ENCODE measurements around the gene CLSTN2. TPM values are rescaled to one million over a fixed set of nuclear protein-coding genes. Genes with fewer than 3 reads are reported as not detected.

Gene CLSTN2
- total and polyA plus RNA-seq, 4 donors: 0.09 to 2.2 (median 0.55) TPM

GRCh38 chr3:140459462-140459861 is 524.5 kb downstream of the CLSTN2 start:
- 82% methylated on average over 8 of the region's 8 CpGs for WGBS
- Histone ChIP-seq H3K9me3 (ENCODE audit: control insufficient read depth in 4 of 4, low read length in 3 of 4) (no peaks in the 10 kb centered on the region), H3K4me3 (ENCODE audit: low read depth in 1 of 3, low read length in 3 of 3) (no peak overlapping the region), H3K27me3 (ENCODE audit: control insufficient read depth in 4 of 4, insufficient read depth in 4 of 4, low read length in 3 of 4) (peaks cover 0 to 2% (median 0%) of the 10 kb centered on the region in 4 donors), H3K36me3 (ENCODE audit: control insufficient read depth in 4 of 4, insufficient read depth in 3 of 4, low read depth in 1 of 4, low read length in 3 of 4) (no peaks in the 10 kb centered on the region), H3K9ac (ENCODE audit: low read depth in 1 of 2, low read length in 2 of 2) (no peak overlapping the region), H3K4me1 (ENCODE audit: control insufficient read depth in 4 of 4, insufficient read depth in 4 of 4, low read length in 3 of 4) (no peaks in the 10 kb centered on the region), H3K27ac (ENCODE audit: low read depth in 1 of 2, low read length in 2 of 2) (no peak overlapping the region)
- no peak for TF ChIP-seq RAD21 (IDR thresholded peaks at IDR 0.05)
- TF ChIP-seq ATF3 (IDR thresholded peaks at IDR 0.05): no peak
- TF ChIP-seq JUND (IDR thresholded peaks at IDR 0.05): no peak
- TF ChIP-seq EGR1 (IDR thresholded peaks at IDR 0.05; ENCODE audit: low read depth in 2 of 2): no peak
- TF ChIP-seq HNF4G (IDR thresholded peaks at IDR 0.05): no peak
- no peak for TF ChIP-seq SP1 (IDR thresholded peaks at IDR 0.05)
- TF ChIP-seq CTCF (IDR thresholded peaks at IDR 0.05; ENCODE audit: low read depth, low read length, missing input control): no peak
- no peak for TF ChIP-seq ZBTB33 (IDR thresholded peaks at IDR 0.05)
- no peak for TF ChIP-seq HNF4A (conservative IDR thresholded peaks at IDR 0.05)
- no peak for TF ChIP-seq MAX (IDR thresholded peaks at IDR 0.05)
- no peak for TF ChIP-seq YY1 (IDR thresholded peaks at IDR 0.05)
- no peak for TF ChIP-seq FOXA1 (IDR thresholded peaks at IDR 0.05)
- TF ChIP-seq NR2F2 (IDR thresholded peaks at IDR 0.05): no peak
- TF ChIP-seq GABPA (IDR thresholded peaks at IDR 0.05 in 1 of 2, conservative IDR thresholded peaks at IDR 0.05 in 1 of 2): no peak
- TF ChIP-seq TAF1 (conservative IDR thresholded peaks at IDR 0.05): no peak
- no peak for TF ChIP-seq REST (IDR thresholded peaks at IDR 0.05)
- no peak for TF ChIP-seq FOXA2 (IDR thresholded peaks at IDR 0.05)
- TF ChIP-seq RXRA (IDR thresholded peaks at IDR 0.05): no peak
- DNase-seq (ENCODE audit: low spot score): no peak
